Kidney glomerular epithelial cell (primary cell): ENCODE data around the gene SLC16A9.
A peak's percentile ranks its signal among the peaks of the same experiment; 100 is the strongest.

Source experiments
- DNase-seq: peaks from one replicate; lab custom pipeline; 2025; lab: John Stamatoyannopoulos, UW

Gene SLC16A9

DNA sequence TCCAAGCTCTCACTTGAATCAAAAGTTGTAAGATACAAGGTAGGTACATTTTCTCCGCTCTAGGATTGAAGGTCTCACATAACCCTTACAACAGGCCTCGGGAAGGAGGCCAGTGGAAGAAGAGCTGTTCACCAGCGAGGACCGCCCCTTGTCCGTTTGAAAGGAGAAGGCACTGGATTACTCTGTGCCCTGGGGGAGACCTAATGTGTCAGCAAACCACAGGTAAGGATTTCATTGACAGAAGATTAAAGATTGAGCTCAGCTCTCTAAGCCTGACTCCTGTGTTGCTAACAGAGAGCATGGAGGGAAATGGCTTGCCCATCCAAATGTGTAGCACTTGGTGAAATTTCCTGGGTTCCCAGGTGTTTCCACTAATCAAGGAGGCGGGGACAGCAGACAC lies 81.2 kb downstream of the SLC16A9 start:
- no peak for DNase-seq

GRCh38 chr10:59627366-59628018 lies 82.2 kb downstream of the SLC16A9 start:
- DNase-seq, result no peak

- DNase-seq, result no peak
Observed at GRCh38 chr10:59626523-59626869, 83.2 kb downstream of the SLC16A9 start.

- DNase-seq, result peak; percentile 33
Observed at GRCh38 chr10:59625721-59626522, 83.7 kb downstream of the SLC16A9 start.

- no peak for DNase-seq
Observed at GRCh38 chr10:59624951-59625350, 84.7 kb downstream of the SLC16A9 start.

- DNase-seq, result no peak
Observed at GRCh38 chr10:59624136-59624535, 85.5 kb downstream of the SLC16A9 start.

DNA sequence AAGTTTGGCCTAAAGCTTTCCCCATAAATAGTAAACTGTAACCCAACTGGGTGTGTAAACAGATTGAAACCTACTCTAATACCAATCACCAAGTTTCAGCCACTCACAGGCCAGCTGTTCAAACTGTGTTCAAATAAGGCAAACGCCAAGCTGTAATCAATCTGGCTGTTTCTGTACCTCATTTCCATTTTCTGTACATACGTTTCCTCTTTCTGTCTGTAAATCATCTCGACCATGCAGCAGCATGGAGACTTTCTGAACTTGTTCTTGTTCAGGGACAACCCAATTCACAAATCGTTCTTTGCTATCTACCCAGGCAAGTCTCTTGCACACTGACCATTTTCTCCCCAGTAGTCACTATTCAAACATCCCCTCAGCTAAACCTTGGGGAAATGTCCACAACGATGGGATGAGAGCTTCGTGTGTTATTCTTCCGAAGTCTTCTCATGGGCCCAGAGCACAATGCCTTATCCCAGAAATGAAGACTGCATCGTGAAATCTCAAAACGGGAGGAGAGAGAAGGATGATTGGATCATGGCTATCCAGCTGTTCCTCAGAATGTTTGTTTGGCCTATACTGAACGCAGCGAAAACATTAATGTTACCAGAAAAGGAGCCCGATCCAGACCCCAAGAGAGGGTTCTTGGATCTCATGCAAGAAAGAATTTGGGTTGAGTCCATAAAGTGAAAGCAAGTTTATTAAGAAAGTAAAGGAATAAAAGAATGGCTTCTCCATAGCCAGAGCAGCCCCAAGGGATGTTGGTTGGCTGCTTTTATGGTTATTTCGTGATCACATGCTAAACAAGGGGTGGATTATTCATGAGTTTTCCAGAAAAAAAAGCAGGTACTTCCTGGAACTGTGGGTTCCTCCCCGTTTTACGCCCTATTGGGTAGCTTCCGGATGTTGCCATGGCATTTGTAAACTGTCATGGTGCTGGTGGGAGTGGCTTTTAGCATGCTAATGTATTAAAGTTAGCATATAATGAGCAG lies 86.2 kb downstream of the SLC16A9 start:
- no peak for DNase-seq

DNA sequence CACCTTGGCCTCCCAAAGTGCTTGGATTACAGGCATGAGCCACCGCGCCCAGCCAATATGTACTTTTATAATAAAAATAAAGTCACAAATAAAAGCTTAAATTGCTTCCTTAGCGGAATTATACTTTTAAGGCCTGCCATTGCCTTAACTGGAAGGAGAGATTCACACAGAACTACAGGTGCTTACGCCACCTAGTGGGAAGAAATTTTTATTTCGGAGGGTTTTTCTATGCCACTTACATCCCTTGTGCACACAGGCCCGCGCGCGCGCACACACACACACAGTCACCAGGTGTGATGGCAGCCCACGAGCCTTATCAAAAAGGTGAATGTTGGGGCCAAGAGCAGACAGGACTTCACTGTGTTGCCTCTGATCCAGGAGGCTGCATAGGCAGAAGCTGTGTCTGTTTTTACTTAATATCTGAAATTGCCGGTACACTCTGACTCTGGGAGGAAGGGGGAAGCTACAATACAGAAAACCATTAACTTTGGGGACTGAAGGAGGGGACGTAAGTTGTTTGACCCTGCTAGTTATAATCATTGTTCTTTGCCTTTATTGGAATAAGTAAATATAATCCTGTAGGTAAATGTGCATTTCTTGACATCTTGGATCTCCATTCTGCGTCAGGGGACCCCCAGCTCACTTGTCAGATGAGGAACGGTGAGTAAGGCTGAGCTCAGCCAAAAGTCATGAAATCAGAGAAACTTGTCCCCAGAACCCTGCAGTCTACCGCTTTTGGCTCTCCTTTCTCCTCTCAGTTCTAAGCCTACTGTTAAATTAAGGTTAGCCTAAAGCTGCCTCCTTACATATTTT lies 87.1 kb downstream of the SLC16A9 start:
- DNase-seq, result peak; percentile 42

- DNase-seq, result no peak
Observed at GRCh38 chr10:59621771-59622170, 87.9 kb downstream of the SLC16A9 start.

GRCh38 chr10:59618666-59619065 lies 91.0 kb downstream of the SLC16A9 start:
- no peak for DNase-seq

GRCh38 chr10:59617996-59618395 lies 91.7 kb downstream of the SLC16A9 start:
- DNase-seq, result no peak

DNA sequence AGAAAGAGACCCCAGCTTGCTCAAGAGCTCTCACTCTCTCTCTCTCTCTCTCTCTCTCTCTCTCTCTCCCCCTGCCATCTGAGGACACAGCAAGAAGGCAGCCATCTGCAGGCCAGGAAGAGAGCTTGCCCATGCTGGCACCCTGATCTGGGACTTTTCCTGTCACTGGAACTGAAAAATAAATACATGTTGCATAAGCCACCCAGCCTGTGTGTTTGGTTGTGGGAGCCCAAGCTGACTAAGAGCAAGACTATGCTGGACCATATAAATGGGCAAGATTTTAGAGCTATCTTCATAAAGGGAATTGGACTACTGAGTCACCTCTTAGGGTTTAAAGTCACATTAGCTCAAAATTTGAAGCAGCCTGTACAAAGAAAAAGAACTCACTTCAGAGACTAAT lies 98.6 kb downstream of the SLC16A9 start:
- no peak for DNase-seq

DNA sequence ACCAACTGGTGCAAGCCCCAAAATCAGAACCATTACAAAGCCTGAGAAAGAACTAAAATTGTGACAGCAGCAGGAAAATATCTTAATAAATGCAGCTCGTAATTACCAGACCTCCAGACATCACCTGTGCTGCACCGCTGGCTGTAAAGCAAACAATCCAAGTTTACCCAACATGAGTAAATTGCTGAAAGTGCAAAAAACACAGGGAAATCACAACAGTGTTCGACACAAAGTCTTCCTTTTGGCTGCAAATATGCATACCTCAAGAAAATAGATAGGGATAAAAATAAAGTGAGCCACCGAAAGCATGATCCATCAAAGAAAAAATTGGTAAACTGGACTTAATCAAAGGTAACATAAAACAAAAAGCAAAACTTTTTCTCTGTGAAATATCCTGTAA lies 101.7 kb downstream of the SLC16A9 start:
- no peak for DNase-seq

DNA sequence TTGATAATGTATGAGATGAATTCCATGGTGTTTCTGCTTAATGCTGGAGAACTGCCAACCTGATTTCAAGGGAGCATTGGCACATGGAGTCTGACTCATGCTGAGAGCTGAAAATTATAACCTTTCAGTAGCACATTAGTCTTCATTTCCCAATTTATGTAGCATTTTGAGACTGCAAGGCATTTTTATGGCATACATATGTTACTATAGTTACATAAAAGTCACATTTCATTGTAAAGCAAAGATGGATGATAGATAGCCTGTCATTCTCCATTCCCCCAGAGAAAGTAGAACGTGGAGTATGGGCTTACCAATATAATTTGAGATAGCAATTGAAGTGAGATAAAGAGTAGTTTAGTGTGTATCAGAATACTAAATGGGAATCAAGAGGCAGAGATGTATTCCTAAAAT lies 103.1 kb downstream of the SLC16A9 start:
- peak; percentile 11 for DNase-seq

DNA sequence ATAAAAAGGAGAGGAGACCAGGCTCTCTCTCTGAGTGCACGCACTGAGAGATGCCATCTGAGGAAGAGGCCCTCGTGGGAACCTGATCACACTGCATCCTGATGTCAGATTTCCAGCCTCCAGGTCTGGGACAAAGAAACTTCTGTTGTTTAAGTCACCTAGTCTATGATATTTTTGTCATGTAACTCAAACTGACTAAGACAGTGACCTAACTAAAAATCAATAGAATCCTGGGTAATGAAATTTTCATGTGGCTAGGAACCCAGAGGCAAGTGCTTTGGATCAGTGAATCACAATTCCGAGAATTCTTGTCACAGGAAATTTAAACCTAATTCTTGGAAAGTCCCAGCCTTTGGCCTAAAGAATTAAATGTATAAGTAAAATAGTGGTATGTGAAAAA lies 107.7 kb downstream of the SLC16A9 start:
- no peak for DNase-seq
